Thyroid gland (tissue), 4 donors: ENCODE measurements around the gene LMO2.

ENCODE experiments used
- POLR2A ChIP-seq, 2 donors: fragments of 450-650 bp; IDR thresholded peaks; one replicate each; pipeline ENCODE4 v1.6.1; 2017; ENCODE audit warnings: antibody characterized with exemption in 2 of 2, mild to moderate bottlenecking in 2 of 2, moderate library complexity in 1 of 2
- TF ChIP-seq, protein P1 (sequence below), 6 experiments: fragments of 200-600 bp in 3 of 6; fragments of 450-650 bp in 3 of 6; sonication (generic) in 3 of 6; IDR thresholded peaks; one replicate each; pipeline ENCODE4 v1.5.1; 2016 to 2019; ENCODE audit warnings: antibody characterized with exemption in 6 of 6, mild to moderate bottlenecking in 2 of 6, inconsistent platforms in 1 of 6, moderate library complexity in 1 of 6

DNA sequence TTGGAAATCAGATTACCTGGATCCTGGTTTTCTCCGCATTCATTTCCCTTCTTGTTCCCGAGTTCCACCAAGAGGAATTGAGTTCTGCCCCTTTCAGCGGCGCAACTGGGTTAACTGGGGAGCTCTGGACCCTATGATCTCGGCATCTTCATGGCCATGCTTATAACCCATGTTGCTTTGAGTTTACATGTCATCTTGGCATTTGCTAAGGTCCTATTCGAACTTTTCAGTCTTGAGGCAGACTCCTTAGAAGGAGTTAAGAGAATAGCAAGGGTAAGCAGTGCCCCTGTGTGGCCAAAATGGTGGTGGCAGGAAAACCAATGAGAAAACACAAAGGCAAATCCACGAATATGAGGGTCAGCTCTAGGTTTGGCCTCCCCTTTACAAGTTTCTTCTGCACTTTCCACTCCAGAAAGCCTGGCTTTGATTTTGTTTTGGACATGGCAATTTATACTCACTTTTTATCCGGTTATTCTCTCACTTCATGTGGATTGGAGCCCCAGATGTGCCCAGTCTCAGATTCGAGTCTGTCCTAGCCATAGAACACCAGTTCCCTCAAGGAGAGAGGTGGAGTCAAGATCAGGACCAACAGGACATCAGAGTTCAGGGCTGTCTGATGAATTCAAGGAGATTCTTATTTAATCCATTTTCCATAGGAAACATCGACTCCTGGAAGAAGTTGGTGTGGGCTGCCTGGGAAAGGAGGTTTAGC is 62.3 kb downstream of the LMO2 start:
- TF ChIP-seq, protein P1, sequence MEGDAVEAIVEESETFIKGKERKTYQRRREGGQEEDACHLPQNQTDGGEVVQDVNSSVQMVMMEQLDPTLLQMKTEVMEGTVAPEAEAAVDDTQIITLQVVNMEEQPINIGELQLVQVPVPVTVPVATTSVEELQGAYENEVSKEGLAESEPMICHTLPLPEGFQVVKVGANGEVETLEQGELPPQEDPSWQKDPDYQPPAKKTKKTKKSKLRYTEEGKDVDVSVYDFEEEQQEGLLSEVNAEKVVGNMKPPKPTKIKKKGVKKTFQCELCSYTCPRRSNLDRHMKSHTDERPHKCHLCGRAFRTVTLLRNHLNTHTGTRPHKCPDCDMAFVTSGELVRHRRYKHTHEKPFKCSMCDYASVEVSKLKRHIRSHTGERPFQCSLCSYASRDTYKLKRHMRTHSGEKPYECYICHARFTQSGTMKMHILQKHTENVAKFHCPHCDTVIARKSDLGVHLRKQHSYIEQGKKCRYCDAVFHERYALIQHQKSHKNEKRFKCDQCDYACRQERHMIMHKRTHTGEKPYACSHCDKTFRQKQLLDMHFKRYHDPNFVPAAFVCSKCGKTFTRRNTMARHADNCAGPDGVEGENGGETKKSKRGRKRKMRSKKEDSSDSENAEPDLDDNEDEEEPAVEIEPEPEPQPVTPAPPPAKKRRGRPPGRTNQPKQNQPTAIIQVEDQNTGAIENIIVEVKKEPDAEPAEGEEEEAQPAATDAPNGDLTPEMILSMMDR (IDR thresholded peaks at IDR 0.05) = peak; percentile 18 to 75 (median 67)
- TF ChIP-seq POLR2A (IDR thresholded peaks at IDR 0.05) = no peak
